ENCODE measurements around the gene TRIOBP. TPM values are rescaled to one million over a fixed set of nuclear protein-coding genes. Genes with fewer than 3 reads are reported as not detected.

Gene TRIOBP
- total and polyA plus RNA-seq, 12 donors, result 34.7 to 115 (median 82.4) TPM

- H3K27ac ChIP-seq, result peak overlapping the region in 4 of 10 donors; percentile 13 to 99 (median 60)
- WGBS, 2 donors, result 83 to 86% methylated on average over 15 of the region's 15 CpGs
- intact Hi-C loops (cut with DNase I), result no loop called here
Observed at GRCh38 chr22:37672206-37672919, 24.5 kb upstream of the TRIOBP start.

GRCh38 chr22:37672920-37673455, 23.9 kb upstream of the TRIOBP start:
- 85 to 90% methylated on average over 11 of the region's 11 CpGs for WGBS, 2 donors
- peaks cover 10 to 43% (median 38%) of the 10 kb centered on the region in 9 donors for H3K4me1 ChIP-seq
- H3K9me3 ChIP-seq, result no peaks in the 10 kb centered on the region
- peak overlapping the region in 7 of 10 donors; percentile 13 to 99 (median 95) for H3K27ac ChIP-seq
- no peak for DNase-seq
- peaks cover 0 to 7% (median 0%) of the 10 kb centered on the region in 9 donors for H3K36me3 ChIP-seq
- intact Hi-C loops (cut with DNase I), result no loop called here
- ATAC-seq, result no peak
- H3K4me3 ChIP-seq, result no peak overlapping the region
- H3K27me3 ChIP-seq, result no peaks in the 10 kb centered on the region
- TF ChIP-seq CTCF (IDR thresholded peaks at IDR 0.05), result no peak

More at GRCh38 chr22:37672206-37672919, 24.5 kb upstream of the TRIOBP start:
- DNase-seq (no peak), ATAC-seq (no peak)
- peaks cover 0 to 3% (median 0%) of the 10 kb centered on the region in 9 donors for H3K36me3 ChIP-seq
- no peak overlapping the region for H3K4me3 ChIP-seq
- H3K4me1 ChIP-seq, result peaks cover 7 to 37% (median 32%) of the 10 kb centered on the region in 9 donors
- H3K9me3 ChIP-seq, result no peaks in the 10 kb centered on the region
- TF ChIP-seq CTCF (IDR thresholded peaks at IDR 0.05), result no peak
- H3K27me3 ChIP-seq, result no peaks in the 10 kb centered on the region

GRCh38 chr22:37674248-37674647, 22.6 kb upstream of the TRIOBP start:
- Histone ChIP-seq H3K4me3 (peak overlapping the region in 5 of 10 donors; percentile 21 to 79 (median 73)), H3K27ac (peak overlapping the region; percentile 88 to 99 (median 95)), H3K27me3 (no peaks in the 10 kb centered on the region), H3K9me3 (no peaks in the 10 kb centered on the region), H3K4me1 (peaks cover 10 to 51% (median 44%) of the 10 kb centered on the region in 9 donors), H3K36me3 (peaks cover 0 to 20% (median 0%) of the 10 kb centered on the region in 9 donors)
- no peak for ATAC-seq
- WGBS, 2 donors, result 87 to 94% methylated on average over 12 of the region's 12 CpGs
- no peak for TF ChIP-seq CTCF (IDR thresholded peaks at IDR 0.05)
- intact Hi-C loops (cut with DNase I), result loop anchor here in 2 of 10 donors (2.0 kb wide), 2 partner anchors 15 to 79 kb away; partner anchors contain the start of gene PDXP (in 2 of the 2)
- no peak for DNase-seq
